NT2/D1 (cell line): ENCODE data around the gene ADISSP.
A peak's percentile ranks its signal among the peaks of the same experiment; 100 is the strongest.
"Not testable (repeated sequence)": the region's sequence is repeated elsewhere in the genome, so short reads cannot be mapped to it uniquely, and the experiment has no call there.

ENCODE experiments used
- DNase-seq: peaks from one replicate; pipeline ENCODE4 v3.0.0-alpha.2; 2011; ENCODE audit warnings: low read depth, low spot score
- H3K27me3 ChIP-seq: 2 replicates; pipeline ENCODE4 v1.6.0; 2011; ENCODE audit warnings: mild to moderate bottlenecking; ENCODE audit not compliant: insufficient read length, insufficient read depth
- H3K36me3 ChIP-seq: 2 replicates; pipeline ENCODE4 v1.6.1; 2011; ENCODE audit warnings: mild to moderate bottlenecking, low read length, mixed read lengths; ENCODE audit not compliant: insufficient read depth, insufficient read length
- H3K4me1 ChIP-seq: 2 replicates; pipeline ENCODE4 v1.5.1; 2011; ENCODE audit not compliant: insufficient read depth, insufficient read length
- H3K4me3 ChIP-seq: 2 replicates; pipeline ENCODE4 v1.5.1; 2011; ENCODE audit warnings: low read depth; ENCODE audit not compliant: insufficient read length
- H3K9ac ChIP-seq: 2 replicates; pipeline ENCODE4 v1.6.0; 2011; ENCODE audit warnings: low read depth; ENCODE audit not compliant: insufficient read length
- H3K9me3 ChIP-seq: 2 replicates; pipeline ENCODE4 v1.5.1; 2011; ENCODE audit warnings: mild to moderate bottlenecking, low read length; ENCODE audit not compliant: insufficient read depth
- SUZ12 ChIP-seq: IDR thresholded peaks from 2 replicates; pipeline ENCODE4 v1.6.1; 2011; ENCODE audit not compliant: insufficient read length, insufficient read depth; ENCODE audit errors: extremely low read depth
- YY1 ChIP-seq: IDR thresholded peaks from 2 replicates; pipeline ENCODE4 v1.6.1; 2011; ENCODE audit not compliant: insufficient read length, insufficient read depth
- ZNF274 ChIP-seq: IDR thresholded peaks from 2 replicates; pipeline ENCODE4 v1.6.1; 2011; ENCODE audit warnings: mild to moderate bottlenecking, low read depth, low read length

Gene ADISSP

DNA sequence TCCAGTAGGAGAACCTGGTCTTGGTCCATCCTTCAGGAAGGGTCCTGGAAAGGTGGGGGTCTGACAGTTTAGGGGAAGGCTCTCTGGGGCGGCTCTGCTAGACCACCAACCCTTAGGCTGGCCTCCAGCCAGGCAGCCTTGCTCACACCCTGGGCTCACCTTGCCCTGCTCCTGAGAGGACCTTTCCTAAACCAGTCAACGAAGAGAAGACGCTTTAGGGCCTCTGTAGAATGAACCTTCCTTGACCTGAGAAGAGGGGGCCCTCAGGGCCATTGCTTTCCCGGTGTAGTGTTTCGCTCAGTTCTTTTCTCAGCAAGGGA, 29.6 kb upstream of the ADISSP start:
- H3K4me1 ChIP-seq, result peaks cover 17% of the 10 kb centered on the region
- TF ChIP-seq YY1 (no peak), ZNF274 (no peak)
- peaks cover 33% of the 10 kb centered on the region for H3K36me3 ChIP-seq
- no peaks in the 10 kb centered on the region for H3K9me3 ChIP-seq
- H3K27me3 ChIP-seq, result no peaks in the 10 kb centered on the region
- DNase-seq, result no peak
- peak overlapping the region; percentile 93 for H3K9ac ChIP-seq
- H3K4me3 ChIP-seq, result peak overlapping the region; percentile 78

DNA sequence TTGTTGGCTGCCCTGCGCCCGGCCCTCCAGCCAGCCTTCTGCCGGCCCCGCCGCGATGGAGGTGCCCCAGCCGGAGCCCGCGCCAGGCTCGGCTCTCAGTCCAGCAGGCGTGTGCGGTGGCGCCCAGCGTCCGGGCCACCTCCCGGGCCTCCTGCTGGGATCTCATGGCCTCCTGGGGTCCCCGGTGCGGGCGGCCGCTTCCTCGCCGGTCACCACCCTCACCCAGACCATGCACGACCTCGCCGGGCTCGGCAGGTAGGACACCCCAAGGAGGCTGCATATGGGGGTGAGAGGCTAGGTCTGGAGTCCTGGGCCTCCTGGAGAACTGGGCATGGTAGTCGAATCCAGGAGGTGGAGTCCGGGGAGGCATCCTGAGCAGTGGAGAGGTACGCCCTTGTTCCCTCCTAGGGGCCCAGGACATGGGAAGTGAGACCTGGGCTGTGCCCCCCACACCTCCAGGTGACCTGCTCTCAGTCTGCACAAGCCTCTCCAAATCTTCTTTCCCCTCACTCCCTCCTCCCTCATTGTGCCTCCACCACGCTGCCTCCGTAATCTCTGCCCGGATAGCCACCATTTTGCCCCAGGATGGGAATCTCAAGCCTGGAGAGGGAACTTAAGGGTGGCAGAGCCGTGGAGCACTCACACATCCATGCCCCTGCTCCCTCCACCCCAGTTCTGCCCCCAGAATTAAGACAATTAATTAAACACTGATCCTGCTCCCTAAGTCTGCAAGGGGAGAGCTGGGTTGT, 29.1 kb upstream of the ADISSP start:
- no peak for TF ChIP-seq YY1
- TF ChIP-seq SUZ12, result no peak
- Histone ChIP-seq H3K36me3 (peaks cover 28% of the 10 kb centered on the region), H3K9ac (peak overlapping the region; percentile 93), H3K4me3 (peak overlapping the region; percentile 78), H3K27me3 (no peaks in the 10 kb centered on the region), H3K4me1 (peaks cover 17% of the 10 kb centered on the region), H3K9me3 (no peaks in the 10 kb centered on the region)
- DNase-seq, result no peak

DNA sequence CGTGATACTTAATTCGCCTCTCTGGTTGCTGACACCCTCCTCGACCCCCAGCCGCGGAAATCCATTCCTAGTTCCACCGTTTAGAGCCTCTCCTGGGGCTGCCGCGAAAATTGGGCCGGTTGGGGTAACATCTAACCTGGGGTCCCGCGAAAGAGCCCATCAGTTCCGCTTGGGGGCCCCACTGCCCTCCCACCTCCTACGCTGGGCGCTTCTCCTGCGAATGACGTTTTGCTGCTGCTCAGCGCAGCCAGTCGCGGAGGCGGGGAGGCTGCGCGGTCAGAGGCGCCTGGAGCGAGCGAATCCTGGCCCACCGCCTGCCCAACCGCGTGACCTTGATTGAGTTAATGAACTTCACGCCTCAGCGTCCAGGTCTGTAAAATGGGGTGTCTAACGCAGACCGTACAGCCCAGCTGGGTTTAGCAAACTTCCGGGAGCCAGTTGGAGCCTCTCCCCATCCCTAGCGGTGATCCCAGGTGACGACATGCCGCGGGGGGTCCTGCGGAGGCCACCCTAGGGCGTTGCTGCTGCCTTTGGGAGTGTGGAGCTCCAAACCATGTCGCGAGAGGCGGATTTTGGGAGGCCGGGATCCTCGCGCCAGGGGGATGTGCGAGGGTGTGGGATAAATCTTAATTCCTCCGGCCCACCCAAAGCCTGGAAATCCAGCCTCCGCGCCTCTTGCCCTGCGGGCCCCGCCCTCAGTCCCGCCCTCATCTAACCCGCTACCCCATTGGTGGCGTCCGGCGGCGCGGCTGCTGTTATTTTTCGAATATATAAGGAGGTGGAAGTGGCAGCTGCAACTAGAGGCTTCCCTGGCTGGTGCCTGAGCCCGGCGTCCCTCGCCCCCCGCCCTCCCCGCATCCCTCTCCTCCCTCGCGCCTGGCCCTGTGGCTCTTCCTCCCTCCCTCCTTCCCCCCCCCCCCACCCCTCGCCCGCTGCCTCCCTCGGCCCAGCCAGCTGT, 28.2 kb upstream of the ADISSP start, which contains the start of gene CDC25B:
Gene CDC25B (plus strand): TSS at position 800 of the 958 bp plus-strand sequence. CDS start 222 bp downstream, outside the sequence.
- H3K27me3 ChIP-seq, result no peaks in the 10 kb centered on the region
- peak within 1 kb of the TSS; percentile 78 for H3K4me3 ChIP-seq
- TF ChIP-seq YY1, result no peak
- no peak for TF ChIP-seq SUZ12
- no peak for TF ChIP-seq ZNF274

DNA sequence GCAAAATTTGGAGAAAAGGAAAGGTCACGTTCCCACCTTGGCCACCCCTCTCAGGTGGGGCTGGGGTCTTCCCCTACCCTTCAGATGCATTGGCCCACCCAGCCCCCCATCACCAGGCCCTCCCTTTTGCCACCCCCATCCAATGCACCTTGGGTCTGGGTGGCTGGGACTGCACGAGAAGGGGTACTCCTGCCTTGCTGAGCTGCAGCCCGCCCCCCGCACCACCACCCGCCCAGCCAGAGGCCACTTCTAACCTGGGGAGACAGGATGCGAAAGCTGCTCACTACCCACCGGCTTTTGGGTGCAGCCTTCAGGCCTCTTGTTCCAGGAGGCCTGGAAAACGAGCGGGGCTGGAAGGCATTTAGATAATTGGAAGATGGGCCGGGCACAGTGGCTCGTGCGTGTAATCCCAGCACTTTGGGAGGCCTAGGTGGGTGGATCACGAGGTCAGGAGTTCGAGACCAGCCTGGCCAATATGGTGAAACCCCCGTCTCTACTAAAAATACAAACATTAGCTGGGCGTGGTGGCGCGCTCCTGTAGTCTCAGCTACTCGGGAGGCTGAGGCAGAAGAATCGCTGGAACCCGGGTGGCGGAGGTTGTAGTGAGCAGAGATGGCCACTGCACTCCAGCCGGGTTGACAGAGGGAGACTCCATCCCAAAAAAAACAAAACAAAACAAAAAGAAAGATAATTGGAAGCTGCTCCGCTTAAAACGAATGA, 27.3 kb upstream of the ADISSP start:
- no peak overlapping the region for H3K4me3 ChIP-seq
- H3K36me3 ChIP-seq, result peaks cover 11% of the 10 kb centered on the region
- H3K9ac ChIP-seq, result no peak overlapping the region
- DNase-seq, result no peak
- H3K4me1 ChIP-seq, result peaks cover 5% of the 10 kb centered on the region
- TF ChIP-seq ZNF274 (no peak), SUZ12 (no peak), YY1 (no peak)
- H3K9me3 ChIP-seq, result no peaks in the 10 kb centered on the region
- H3K27me3 ChIP-seq, result no peaks in the 10 kb centered on the region

More for the DNA sequence above, 28.2 kb upstream of the ADISSP start, which contains the start of gene CDC25B:
- DNase-seq, result no peak
- H3K36me3 ChIP-seq, result peaks cover 19% of the 10 kb centered on the region
- H3K4me1 ChIP-seq, result peaks cover 11% of the 10 kb centered on the region
- peak within 1 kb of the TSS; percentile 93 for H3K9ac ChIP-seq
- no peaks in the 10 kb centered on the region for H3K9me3 ChIP-seq

DNA sequence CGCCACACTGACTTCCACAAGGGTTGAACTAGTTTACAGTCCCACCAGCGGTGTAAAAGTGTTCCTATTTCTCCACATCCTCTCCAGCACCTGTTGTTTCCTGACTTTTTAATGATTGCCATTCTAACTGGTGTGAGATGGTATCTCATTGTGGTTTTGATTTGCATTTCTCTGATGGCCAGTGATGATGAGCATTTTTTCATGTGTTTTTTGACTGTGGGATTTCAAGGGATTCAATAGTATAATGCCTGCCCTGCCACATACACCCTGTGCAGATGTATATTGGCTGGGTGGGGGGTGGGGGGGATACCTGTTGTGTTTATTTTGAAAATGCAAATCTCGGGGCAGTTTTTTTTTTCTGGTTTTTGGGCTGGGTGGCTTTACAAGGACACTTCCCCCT, 26.6 kb upstream of the ADISSP start:
- H3K9ac ChIP-seq, DNase-seq, H3K27me3 ChIP-seq, H3K4me3 ChIP-seq, H3K9me3 ChIP-seq, H3K4me1 ChIP-seq: not testable (repeated sequence)
- peaks cover 10% of the 10 kb centered on the region for H3K36me3 ChIP-seq

DNA sequence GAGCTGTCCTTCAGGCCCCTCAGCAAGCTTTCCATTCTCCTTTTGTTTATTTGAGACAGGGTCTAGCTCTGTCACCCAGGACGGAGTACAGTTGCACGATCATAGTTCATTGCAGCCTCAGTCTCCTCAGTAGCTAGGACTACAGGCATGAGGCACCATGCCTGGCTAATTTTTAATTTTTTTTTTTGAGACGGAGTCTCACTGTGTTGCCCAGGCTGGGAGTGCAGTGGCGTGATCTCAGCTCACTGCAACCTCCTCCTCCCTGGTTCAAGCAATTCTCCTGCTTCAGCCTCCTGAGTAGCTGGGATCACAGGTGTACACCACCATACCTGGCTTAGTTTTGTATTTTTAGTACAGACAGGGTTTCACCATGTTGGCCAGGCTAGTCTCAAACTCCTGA, 21.6 kb upstream of the ADISSP start:
- not testable (repeated sequence) for DNase-seq, H3K9ac ChIP-seq
- H3K36me3 ChIP-seq, result peaks cover 13% of the 10 kb centered on the region

DNA sequence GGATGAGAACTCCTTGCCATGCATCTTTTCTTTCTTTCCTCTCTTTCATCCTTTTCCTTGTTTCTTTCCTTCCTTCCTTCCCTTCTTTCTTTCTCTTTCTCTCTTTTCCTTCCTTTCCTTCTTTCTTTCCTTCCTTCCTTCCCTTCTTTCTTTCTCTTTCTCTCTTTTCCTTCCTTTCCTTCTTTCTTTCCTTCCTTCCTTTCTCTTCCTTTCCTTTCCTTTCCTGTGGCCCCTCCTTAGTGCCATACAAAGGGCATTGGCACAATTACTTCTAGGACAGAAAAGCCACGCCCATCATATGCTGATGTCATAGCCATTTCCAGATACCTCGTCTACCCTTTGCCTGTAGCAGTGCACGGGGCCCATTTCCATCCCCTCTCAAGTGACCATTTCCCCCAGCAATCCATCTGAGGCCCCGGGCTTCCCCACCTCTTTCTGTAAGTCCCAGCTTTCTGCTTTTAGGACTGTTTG, 21.2 kb upstream of the ADISSP start:
- TF ChIP-seq YY1 (no peak), SUZ12 (no peak), ZNF274 (no peak)
- peaks cover 8% of the 10 kb centered on the region for H3K4me1 ChIP-seq
- no peak overlapping the region for H3K4me3 ChIP-seq
- H3K9me3 ChIP-seq, result no peaks in the 10 kb centered on the region; the same call in 1 of the 2 replicates
- no peak for DNase-seq
- H3K36me3 ChIP-seq, result peaks cover 15% of the 10 kb centered on the region
- peaks cover 16% of the 10 kb centered on the region for H3K27me3 ChIP-seq
- no peak overlapping the region for H3K9ac ChIP-seq

More for the DNA sequence above, 21.6 kb upstream of the ADISSP start:
- not testable (repeated sequence) for H3K4me1 ChIP-seq, H3K9me3 ChIP-seq, H3K4me3 ChIP-seq
- H3K27me3 ChIP-seq, result peaks cover 16% of the 10 kb centered on the region
